Neural progenitor cell (in vitro differentiated cells): ENCODE data around the gene DDRGK1. TPM values are rescaled to one million over a fixed set of nuclear protein-coding genes. Genes with fewer than 3 reads are reported as not detected.
"Not testable (repeated sequence)": the region's sequence is repeated elsewhere in the genome, so short reads cannot be mapped to it uniquely, and the experiment has no call there.

Source experiments
- DNase-seq: peaks from one replicate; pipeline ENCODE4 v3.0.0-alpha.2; 2016; ENCODE audit warnings: low spot score
- H2AFZ ChIP-seq: fragments of 200-600 bp; sonication (generic); replicated peaks from 2 replicates; pipeline ENCODE4 v1.6.1; 2016; ENCODE audit warnings: antibody characterized with exemption
- H3F3A ChIP-seq: fragments of 200-600 bp; sonication (generic); 2 replicates; pipeline ENCODE4 v1.6.1; 2016; ENCODE audit warnings: antibody characterized with exemption, low read depth
- H3K27ac ChIP-seq: fragments of 200-600 bp; sonication (generic); 2 replicates; pipeline ENCODE4 v1.5.1; 2016; ENCODE audit warnings: mild to moderate bottlenecking
- H3K27me3 ChIP-seq: fragments of 200-600 bp; sonication (generic); 2 replicates; pipeline ENCODE4 v1.6.1; 2016; ENCODE audit warnings: mild to moderate bottlenecking, moderate library complexity
- H3K36me3 ChIP-seq: fragments of 200-600 bp; sonication (generic); 2 replicates; pipeline ENCODE4 v1.5.1; 2016
- H3K4me1 ChIP-seq: fragments of 200-600 bp; sonication (generic); 2 replicates; pipeline ENCODE4 v1.6.1; 2016; ENCODE audit warnings: mixed run types
- H3K4me2 ChIP-seq: fragments of 200-600 bp; sonication (generic); 2 replicates; pipeline ENCODE4 v1.6.1; 2016
- H3K4me3 ChIP-seq: fragments of 200-600 bp; sonication (generic); 2 replicates; pipeline ENCODE4 v1.5.1; 2016
- H3K79me2 ChIP-seq: fragments of 200-600 bp; sonication (generic); 2 replicates; pipeline ENCODE4 v1.6.1; 2016; ENCODE audit warnings: low read depth
- H3K9ac ChIP-seq: fragments of 200-600 bp; sonication (generic); 2 replicates; pipeline ENCODE4 v1.6.1; 2016
- H3K9me3 ChIP-seq: fragments of 200-600 bp; sonication (generic); 2 replicates; pipeline ENCODE4 v1.5.1; 2016; ENCODE audit warnings: low read depth
- H4K20me1 ChIP-seq: fragments of 200-600 bp; sonication (generic); 2 replicates; pipeline ENCODE4 v1.6.1; 2016; ENCODE audit warnings: low read depth
- H3K27ac Mint-ChIP-seq: 3 replicates; pipeline ENCODE4 v1.8.0; 2021; ENCODE audit warnings: mixed read lengths
- H3K27me3 Mint-ChIP-seq: 2 replicates; pipeline ENCODE4 v1.8.0; 2022; ENCODE audit warnings: low read depth, mild to moderate bottlenecking, inconsistent platforms, moderate library complexity, mixed read lengths; ENCODE audit not compliant: insufficient read depth
- H3K36me3 Mint-ChIP-seq: 3 replicates; pipeline ENCODE4 v1.8.0; 2021; ENCODE audit warnings: mixed read lengths
- H3K4me1 Mint-ChIP-seq: 3 replicates; pipeline ENCODE4 v1.8.0; 2021; ENCODE audit warnings: mixed read lengths
- H3K4me3 Mint-ChIP-seq: 3 replicates; pipeline ENCODE4 v1.8.0; 2021; ENCODE audit warnings: mild to moderate bottlenecking, moderate library complexity, mixed read lengths
- H3K9me3 Mint-ChIP-seq: 3 replicates; pipeline ENCODE4 v1.8.0; 2020; ENCODE audit warnings: mixed read lengths
- EZH2 ChIP-seq: fragments of 200-600 bp; sonication (generic); IDR thresholded peaks from 2 replicates; pipeline ENCODE4 v1.6.1; 2017; ENCODE audit warnings: antibody characterized with exemption, mild to moderate bottlenecking, moderate library complexity
- EZH2phosphoT487 ChIP-seq: fragments of 200-600 bp; sonication (generic); IDR thresholded peaks from 2 replicates; pipeline ENCODE4 v1.6.1; 2017; ENCODE audit warnings: antibody characterized with exemption
- total RNA-seq: library from RNA; depleted of rRNA; stranded (reverse); fragments of >200 nt; gene quantifications from 2 replicates; pipeline ENCODE4 v1.2.3, GENCODE V29; 2015; ENCODE audit warnings: low replicate concordance
- TF ChIP-seq, protein P1 (sequence below): fragments of 200-600 bp; sonication (generic); IDR thresholded peaks from 2 replicates; pipeline ENCODE4 v1.5.1; 2017; ENCODE audit warnings: antibody characterized with exemption, mild to moderate bottlenecking

Gene DDRGK1
- total RNA-seq, 1 donor from 2014 or later, result 27.9 TPM

DNA sequence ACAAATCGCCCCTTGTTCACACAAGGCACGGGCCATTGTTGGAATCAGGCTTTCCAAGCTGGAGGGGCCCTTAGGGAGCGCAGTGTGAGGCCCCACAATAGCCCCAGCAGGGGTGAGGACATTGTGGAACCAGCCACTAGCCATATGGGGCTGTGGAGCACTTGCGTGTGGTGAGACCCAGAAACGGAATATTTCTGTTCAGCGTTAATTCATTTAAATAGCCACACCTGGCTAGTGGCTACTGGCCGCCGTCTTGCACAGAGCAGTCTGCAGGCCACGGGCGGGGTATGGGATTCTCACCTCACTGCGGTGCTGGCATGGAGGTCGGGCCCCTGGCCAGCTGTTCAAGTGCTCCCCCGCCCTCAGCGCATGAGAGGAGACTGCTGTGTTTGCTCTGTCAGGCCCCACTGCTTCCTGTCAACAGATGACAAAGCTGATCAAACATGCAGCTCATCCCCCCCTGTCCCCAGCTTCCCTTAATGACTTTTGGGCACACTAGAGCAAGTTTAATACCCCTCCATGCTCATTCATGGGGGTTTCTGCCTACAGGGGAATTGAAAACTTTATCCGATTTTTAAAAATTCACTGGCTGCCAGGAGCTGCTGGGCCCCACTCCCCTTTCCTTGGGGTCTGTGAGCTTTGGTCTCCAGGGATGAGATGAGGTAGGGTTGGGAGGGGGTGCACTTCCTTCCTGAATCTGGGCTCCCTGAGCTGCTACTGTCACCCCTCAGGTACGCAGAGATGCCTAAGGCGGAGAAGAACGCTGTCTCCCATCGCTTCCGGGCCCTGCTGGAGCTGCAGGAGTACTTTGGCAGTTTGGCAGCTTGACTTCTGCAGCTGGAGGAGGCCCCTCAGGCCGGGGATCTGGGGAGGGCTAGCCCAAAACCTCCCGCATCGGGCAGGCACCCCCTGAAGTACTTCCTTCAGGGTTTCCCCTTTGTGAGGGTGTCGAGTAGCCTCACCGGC lies 18.4 kb upstream of the DDRGK1 start:
- TF ChIP-seq, protein P1, sequence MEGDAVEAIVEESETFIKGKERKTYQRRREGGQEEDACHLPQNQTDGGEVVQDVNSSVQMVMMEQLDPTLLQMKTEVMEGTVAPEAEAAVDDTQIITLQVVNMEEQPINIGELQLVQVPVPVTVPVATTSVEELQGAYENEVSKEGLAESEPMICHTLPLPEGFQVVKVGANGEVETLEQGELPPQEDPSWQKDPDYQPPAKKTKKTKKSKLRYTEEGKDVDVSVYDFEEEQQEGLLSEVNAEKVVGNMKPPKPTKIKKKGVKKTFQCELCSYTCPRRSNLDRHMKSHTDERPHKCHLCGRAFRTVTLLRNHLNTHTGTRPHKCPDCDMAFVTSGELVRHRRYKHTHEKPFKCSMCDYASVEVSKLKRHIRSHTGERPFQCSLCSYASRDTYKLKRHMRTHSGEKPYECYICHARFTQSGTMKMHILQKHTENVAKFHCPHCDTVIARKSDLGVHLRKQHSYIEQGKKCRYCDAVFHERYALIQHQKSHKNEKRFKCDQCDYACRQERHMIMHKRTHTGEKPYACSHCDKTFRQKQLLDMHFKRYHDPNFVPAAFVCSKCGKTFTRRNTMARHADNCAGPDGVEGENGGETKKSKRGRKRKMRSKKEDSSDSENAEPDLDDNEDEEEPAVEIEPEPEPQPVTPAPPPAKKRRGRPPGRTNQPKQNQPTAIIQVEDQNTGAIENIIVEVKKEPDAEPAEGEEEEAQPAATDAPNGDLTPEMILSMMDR, result no peak
- H3K36me3 Mint-ChIP-seq, result peaks cover 6% of the 10 kb centered on the region
- no peaks in the 10 kb centered on the region for H3K4me1 ChIP-seq
- H3K27ac ChIP-seq, result no peak overlapping the region
- H3K9me3 ChIP-seq, result no peaks in the 10 kb centered on the region
- no peaks in the 10 kb centered on the region for H3K4me1 Mint-ChIP-seq
- H3F3A ChIP-seq, result peaks cover 5% of the 10 kb centered on the region
- no peaks in the 10 kb centered on the region for H3K27me3 ChIP-seq
- no peak overlapping the region for H3K4me3 ChIP-seq
- no peaks in the 10 kb centered on the region for H3K36me3 ChIP-seq
- H3K27me3 Mint-ChIP-seq, result peaks cover 4% of the 10 kb centered on the region
- DNase-seq, result no peak
- H3K4me2 ChIP-seq, result no peak overlapping the region
- no peaks in the 10 kb centered on the region for H4K20me1 ChIP-seq
- H2AFZ ChIP-seq, result no peak overlapping the region
- H3K9me3 Mint-ChIP-seq, result no peaks in the 10 kb centered on the region
- H3K79me2 ChIP-seq, result no peaks in the 10 kb centered on the region
- H3K9ac ChIP-seq, result no peak overlapping the region
- no peak overlapping the region for H3K4me3 Mint-ChIP-seq
- H3K27ac Mint-ChIP-seq, result no peak overlapping the region

DNA sequence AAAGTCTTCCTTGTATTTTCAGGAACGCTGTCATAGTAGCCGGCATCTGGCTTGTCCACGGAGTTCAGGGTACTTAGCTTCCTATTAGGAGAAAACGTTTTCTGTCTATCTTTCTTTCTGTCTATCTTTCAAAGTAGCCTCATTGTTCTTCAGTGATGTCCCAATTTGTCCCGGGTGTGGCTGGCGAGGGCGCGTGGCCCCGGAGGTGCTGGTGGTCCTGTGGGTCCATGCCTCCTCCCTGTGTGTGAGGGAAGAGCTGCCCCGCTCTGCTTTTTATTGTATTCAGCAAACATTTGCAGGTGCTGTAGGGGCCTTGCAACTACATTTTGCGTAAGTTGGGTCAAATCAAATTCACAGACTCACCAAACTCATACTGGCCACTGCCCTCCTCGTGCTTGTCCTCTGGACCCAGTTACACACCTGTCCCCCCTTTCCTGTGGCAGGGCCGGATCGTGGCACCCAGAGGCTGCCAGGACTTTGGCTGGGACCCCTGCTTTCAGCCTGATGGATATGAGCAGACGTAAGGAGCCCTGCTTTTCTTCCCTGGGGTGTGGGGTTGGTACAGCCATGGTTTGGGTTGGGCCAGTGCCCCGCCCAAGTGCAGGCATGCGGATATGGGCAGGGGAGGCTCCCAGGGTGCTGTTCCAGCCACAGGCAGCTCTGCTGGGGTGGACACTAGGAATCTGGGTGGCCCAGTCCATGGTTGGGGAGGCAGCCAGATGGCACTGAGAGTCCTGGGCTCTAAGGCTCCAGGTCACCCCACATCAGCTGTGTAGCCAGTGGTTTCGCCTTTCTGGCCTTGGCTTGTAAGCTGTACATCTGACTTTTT lies 17.1 kb upstream of the DDRGK1 start:
- H3K36me3 ChIP-seq, result no peaks in the 10 kb centered on the region
- H3K4me1 Mint-ChIP-seq, result no peaks in the 10 kb centered on the region
- H3K9me3 Mint-ChIP-seq, result no peaks in the 10 kb centered on the region
- H3K27ac Mint-ChIP-seq, result peak overlapping the region; percentile 40
- no peak overlapping the region for H2AFZ ChIP-seq
- H3K36me3 Mint-ChIP-seq, result peaks cover 6% of the 10 kb centered on the region
- DNase-seq, result no peak
- H3K79me2 ChIP-seq, result no peaks in the 10 kb centered on the region
- H3K4me1 ChIP-seq, result no peaks in the 10 kb centered on the region
- H4K20me1 ChIP-seq, result no peaks in the 10 kb centered on the region
- no peaks in the 10 kb centered on the region for H3K27me3 ChIP-seq
- no peak overlapping the region for H3K27ac ChIP-seq
- peaks cover 10% of the 10 kb centered on the region for H3F3A ChIP-seq
- H3K9ac ChIP-seq, result no peak overlapping the region
- TF ChIP-seq EZH2phosphoT487 (no peak), EZH2 (no peak)
- TF ChIP-seq, protein P1, result no peak
- no peak overlapping the region for H3K4me3 ChIP-seq
- no peak overlapping the region for H3K4me3 Mint-ChIP-seq
- H3K4me2 ChIP-seq, result no peak overlapping the region
- H3K27me3 Mint-ChIP-seq, result peaks cover 3% of the 10 kb centered on the region
- H3K9me3 ChIP-seq, result no peaks in the 10 kb centered on the region

DNA sequence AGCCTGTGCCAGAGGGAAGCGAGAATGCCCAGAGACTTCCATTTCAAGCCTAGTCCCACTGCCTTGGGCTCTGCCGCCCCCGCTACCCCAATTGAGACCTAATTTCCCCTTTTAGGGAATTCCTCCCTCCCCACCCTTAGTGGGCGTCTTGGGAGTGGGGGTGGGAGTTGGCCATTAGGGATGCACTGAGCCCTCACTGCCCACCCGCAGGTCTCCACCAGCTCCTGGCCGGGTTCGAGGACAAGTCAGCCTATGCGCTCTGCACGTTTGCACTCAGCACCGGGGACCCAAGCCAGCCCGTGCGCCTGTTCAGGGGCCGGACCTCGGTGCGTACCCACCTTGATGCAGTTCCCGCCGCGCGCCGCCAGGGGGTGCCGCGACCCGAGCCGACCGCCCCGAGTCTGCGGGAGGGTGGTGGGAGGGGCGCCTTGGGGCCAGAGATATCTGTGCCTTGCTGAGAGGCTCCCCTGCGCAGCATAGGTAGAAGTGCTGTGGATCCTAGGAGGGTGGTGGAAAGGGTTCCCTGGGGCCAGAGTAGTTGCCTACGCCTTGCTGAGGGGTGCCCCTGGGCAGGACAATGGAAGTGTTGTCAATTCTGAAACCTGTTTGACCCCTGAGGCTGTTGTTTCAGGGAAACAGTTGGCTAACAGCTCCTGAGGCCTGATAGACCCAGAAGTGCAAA lies 14.0 kb upstream of the DDRGK1 start:
- Histone ChIP-seq H3K9ac (no peak overlapping the region), H3F3A (peaks cover 10% of the 10 kb centered on the region), H3K27me3 (no peaks in the 10 kb centered on the region), H3K36me3 (no peaks in the 10 kb centered on the region), H2AFZ (no peak overlapping the region), H3K79me2 (no peaks in the 10 kb centered on the region), H3K9me3 (no peaks in the 10 kb centered on the region), H3K4me3 (no peak overlapping the region), H3K27ac (no peak overlapping the region), H3K4me2 (no peak overlapping the region), H3K4me1 (no peaks in the 10 kb centered on the region), H4K20me1 (no peaks in the 10 kb centered on the region)
- TF ChIP-seq EZH2phosphoT487 (no peak), EZH2 (no peak)
- TF ChIP-seq, protein P1, result peak; percentile 95
- Mint-ChIP-seq H3K27ac (no peak overlapping the region), H3K9me3 (no peaks in the 10 kb centered on the region), H3K36me3 (peaks cover 8% of the 10 kb centered on the region), H3K4me3 (no peak overlapping the region), H3K4me1 (no peaks in the 10 kb centered on the region), H3K27me3 (peaks cover 3% of the 10 kb centered on the region)
- DNase-seq, result peak; percentile 74

DNA sequence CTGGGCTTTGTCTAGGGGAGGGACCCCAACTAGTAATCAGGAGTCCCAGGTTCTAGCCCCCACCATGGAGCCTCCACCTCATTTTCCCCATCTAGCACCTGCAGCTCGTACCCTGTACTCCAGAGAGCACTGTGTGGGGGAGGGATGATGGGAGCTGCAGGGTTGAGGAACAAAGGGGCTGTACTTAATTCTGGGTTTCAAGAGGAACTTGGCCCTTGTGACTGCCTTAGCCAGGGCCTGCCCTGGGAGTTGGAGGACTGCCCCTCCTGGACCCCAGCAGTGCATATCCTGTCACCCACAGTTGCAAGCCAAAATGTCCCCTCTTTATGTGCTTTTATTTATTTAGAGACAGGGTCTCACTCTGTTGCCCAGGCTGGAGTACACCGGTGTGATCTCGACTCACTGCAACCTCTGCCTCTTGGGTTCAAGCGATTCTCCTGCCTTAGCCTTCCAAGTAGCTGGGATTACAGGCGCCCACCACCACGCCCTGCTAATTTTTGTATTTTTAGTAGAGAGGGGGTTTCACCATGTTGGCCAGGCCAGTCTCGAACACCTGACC lies 11.0 kb upstream of the DDRGK1 start:
- not testable (repeated sequence) for H3F3A ChIP-seq, H3K4me3 Mint-ChIP-seq, H3K4me2 ChIP-seq, H3K36me3 ChIP-seq, H3K27ac ChIP-seq, H2AFZ ChIP-seq, H3K4me1 ChIP-seq, H3K27me3 ChIP-seq, H3K36me3 Mint-ChIP-seq, H3K4me3 ChIP-seq, H3K4me1 Mint-ChIP-seq, DNase-seq, H3K9ac ChIP-seq, H3K9me3 Mint-ChIP-seq, H3K27me3 Mint-ChIP-seq, H3K27ac Mint-ChIP-seq, H3K9me3 ChIP-seq, H4K20me1 ChIP-seq
- peaks cover 21% of the 10 kb centered on the region for H3K79me2 ChIP-seq
